HG03457 (cell line): ENCODE results near the gene ZC3H12A.
A peak's percentile ranks its signal among the peaks of the same experiment; 100 is the strongest.

Experiments
- ATAC-seq: cut with Tn5 transposase; IDR thresholded peaks from one replicate; pipeline ENCODE4 v1.9.1; 2021; ENCODE audit warnings: moderate number of reproducible peaks; ENCODE audit not compliant: unreplicated experiment

ZC3H12A gene

DNA sequence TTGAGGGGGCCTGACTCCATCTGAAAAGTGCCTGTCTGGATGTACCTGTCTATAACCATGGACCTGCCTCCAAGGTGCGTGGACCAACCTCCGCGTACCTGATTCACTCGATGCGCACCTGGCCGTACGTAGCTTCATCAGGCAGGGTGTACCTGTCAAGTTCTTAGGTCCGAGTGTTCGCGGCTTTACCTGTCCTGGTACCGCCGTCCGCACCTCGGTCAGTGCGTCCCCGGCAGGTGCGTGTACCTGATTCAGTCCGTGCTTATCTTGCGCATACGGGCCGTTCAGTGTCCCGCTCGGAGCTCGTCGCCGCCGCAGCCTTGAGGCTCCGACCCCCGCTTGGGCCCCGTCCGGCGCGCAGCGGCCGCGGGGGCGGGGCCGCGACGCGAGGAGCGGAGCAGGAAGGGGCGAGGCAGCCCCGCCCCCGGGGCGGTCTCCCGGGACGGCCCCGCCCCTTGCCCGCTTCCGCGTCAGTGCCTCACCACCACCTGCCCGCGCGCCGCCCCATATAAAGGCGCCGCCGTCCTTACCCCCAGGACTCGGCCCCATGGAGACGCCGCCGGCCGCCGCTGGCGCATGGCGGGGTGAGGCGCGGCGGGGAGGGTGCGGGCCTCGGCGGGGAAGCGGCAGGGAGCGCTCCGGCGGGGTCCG, at the start of gene ZC3H12A:
TSS of gene ZC3H12A (plus strand) at position 535 of the 651 bp plus-strand sequence. CDS start 917 bp downstream, outside the sequence.
- ATAC-seq = peak; percentile 41

DNA sequence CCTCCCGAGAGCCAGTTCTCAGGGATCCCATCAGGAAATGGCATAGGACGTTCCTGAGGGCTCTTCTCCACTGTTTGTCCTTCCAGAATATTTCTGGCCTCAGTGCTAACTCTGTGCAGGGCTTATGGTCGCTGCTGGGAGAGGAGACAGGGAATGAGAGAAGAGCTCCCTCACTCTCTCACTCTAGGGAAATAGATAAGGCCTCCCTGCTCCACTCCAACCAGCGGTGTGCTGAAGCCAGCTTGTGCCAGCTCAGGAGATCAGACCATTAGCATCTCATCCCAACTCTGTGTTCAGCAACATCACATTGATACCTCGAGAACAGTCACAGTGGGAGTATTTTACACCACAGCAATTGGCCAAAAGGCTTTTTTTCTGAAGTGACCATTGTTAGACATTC, 49.2 kb upstream of the ZC3H12A start:
- no peak for ATAC-seq

DNA sequence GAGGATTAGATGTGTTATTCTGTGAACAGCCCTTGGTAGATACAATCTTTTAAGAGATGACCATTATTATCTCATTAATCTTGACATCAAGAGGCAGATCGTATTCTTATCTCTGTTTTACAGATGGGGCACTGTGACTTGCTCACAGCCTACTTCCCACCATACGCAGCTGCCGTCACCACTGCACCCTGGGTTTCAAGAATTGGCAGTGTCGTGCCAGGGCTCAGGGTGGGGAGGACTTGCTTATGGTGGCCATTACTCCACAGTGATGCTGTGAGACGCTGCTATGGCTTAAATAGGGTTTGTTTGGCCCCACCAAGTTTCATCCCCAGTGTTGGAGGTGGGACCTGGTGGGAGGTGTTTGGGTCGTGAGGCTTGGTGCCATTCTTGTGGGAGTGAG, 45.4 kb upstream of the ZC3H12A start:
- no peak for ATAC-seq

DNA sequence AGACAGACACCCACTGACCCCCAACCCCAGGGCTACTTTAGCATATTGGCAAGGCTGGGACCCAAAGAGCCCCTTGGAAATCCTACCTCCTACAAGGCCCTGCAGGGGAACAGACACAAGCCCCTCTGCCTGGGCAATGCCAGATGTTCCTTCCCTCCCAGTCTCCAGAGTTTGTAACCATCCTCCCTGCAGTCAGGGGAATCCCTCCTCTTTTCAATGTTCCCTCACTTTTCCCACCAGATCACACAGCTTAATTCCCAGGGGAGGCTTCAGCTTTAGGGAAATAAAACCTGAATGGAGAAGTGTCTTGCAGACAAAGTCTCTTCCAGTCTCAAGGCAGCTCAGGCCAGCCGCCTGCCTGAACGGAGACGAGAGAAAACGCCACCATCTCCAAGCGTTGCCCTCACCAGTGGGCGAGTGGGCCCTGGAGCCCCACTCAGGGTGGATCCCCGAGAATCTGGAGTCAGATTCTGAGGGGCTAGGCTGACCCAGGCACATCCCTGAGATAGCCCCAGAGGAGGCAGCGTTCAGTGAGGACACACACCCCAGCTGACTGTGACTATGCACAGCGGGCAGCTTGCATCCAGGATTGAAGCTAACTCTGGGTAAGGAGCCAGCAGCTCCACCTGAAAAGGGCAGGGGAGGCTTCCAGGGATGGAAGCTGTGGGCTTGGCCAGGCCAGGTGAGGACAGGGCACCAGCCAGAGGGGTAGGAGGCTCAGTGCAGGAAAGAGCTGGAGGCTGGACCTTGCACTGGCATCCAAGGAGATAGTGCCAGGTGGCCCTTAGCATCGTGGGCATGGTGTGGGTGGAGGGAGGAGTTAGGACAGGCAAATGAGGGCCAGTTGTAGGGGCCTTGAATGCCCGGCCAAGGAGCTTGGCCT, 44.0 kb upstream of the ZC3H12A start:
- ATAC-seq = no peak

DNA sequence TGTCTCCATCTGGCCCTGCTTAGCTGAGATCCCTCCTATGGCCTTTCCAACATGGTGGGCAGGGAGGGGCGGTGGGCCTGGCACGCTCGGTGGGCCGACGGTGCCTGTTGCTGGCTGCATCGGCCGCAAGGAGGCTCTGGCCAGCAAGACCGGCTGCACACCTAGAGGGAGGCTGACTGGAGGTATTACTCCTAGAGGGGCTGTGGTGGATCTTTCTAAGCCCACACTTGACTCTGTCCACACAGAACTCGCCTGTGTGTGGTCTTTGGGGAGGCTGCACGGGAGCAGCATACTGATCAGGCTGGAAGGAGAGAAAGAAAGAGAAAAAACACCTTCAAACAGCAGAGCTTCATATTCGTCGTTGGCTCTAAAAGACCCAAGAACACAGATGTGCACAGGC, 41.7 kb upstream of the ZC3H12A start:
- no peak for ATAC-seq

DNA sequence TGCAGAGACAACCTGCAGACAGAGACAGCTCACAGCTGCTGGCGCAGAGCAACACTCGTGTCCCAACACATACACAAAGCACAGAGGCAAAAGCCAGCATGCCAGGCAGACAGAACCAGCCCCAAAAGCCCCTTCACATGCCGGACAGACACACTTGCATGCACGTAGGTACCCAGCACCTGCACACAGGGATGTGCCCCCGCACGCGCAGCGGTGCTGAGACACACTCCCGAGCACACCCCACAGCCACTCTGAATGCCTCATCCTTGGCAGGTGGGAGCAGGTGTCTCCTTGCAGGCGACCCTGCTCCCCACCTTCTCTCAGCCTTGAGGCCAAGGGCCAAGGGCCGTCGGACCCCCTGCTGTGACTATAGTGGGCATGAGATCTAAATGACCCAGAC, 41.2 kb upstream of the ZC3H12A start:
- ATAC-seq = no peak

DNA sequence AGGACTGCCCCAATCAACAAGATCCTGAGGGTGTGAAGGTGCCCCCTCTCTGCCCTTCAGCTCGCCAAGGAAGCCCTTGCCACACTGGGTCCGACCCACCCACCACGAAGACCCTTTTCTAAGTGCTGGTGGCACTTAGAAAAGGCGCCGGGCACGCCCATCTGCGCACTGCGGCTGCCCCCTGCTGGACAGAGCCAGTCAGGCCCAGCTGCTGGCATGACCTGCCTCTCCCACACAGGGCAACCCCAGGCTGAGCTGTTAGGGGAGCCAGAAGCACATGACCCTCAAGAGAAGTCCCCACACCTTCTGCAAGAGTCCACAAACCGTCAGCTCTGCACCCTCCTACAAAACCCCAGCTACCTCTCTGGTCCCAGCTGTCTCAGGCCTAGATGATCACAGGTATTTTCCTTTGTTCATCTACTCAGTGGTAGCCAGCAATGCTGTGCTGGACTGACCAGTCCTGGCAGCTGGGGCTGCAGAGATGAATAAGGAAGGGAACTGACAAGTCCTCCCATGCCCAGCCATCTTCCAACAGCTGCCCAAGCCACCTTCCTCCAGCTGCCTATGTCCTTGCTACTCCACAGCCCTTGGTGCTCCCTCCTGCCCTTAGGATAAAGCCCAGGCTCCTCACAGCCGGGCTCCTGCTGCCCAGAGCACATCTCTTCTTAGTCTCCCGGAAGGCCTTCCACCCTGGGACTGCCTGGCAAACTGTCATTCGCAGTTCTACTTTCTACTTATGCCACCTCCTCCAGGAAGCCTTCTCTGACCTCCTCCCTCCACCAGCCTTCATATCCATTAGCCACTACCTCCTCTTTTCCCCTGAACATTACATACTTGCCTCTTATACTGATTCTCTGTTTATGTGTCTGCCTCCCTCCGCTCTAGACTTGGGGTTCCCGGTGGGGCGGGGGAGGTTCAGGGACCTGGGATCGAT, 39.8 kb upstream of the ZC3H12A start:
- no peak for ATAC-seq

DNA sequence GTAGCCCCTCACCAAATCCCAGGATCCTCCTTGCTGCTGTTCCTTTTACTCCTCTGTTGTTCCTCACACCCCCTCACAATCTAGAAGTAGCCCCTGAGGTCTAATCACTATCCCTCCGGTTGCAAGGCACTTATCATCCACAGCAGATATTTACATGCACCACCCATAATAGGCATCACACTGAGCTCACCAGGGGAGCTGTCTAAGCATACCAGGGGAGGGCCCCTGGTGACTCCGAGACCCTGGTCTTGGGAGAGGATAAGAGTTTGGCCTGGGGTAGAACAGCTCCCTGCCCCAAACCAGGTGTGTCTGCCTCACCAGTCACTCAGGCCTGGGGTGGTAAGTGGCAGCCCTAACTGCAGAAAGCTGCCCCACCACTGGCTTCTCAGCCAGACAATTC, 37.3 kb upstream of the ZC3H12A start:
- no peak for ATAC-seq

DNA sequence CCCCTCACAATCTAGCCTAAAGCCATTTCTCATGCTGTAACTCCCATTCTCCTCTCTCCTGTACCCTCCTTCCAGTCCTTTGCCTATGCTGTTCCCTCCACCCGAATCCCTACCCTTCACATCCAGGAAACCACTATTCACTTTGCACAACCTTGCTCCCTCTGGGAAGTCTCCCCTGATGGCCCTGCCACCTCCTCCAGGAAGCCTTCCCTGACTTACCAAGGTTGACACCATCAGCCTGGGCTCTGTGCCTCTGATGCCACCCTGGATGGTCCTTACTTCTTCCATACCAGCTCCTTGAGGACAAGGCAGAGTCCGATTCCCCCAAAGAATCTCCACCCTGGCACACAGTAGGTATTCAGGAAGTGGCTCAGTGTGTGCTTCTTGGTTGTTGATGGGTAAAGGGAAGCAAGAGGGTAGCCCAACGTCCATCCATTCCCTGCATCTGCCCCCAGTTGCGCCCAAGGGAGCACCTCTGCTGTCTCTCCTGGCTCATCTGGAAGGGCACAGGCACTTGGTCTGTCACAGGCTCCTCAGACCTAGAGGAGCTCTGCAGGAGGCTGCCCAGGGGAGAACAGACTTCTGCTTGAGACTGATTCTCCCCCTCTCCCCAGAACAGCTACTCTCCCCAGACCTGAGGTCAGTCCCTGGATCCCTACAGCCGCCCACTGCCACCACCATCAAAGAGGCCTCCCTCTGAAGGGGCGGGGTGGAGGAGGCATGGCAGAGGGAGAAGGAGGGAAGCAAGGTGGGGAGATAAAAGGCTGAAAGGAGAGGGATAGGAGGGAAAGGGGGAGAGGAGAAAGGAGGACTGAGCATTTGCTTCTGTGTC, 36.1 kb upstream of the ZC3H12A start:
- no peak for ATAC-seq

DNA sequence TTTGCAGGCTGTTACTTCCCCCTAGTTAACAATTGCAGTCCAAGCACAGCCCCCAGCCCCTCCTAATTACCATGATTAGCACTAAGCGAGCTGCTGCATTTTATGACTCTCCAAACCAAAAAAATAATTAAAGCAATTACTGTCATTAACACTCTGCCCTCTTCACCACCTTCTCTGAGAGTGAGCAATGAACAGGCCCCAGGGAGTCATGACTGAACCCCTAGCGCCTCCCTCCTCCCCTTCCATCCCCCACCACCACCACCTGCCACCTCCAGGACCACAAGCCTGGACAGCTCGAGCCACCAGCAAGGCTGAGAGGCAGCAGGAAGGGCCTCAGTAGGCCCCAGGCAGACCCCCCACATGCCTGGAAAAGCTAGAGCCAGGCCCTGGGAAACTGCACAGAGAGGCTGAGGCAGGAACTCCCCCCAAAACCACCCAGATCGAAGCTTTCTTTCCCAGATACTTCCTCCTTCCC, 35.5 kb upstream of the ZC3H12A start:
- no peak for ATAC-seq

DNA sequence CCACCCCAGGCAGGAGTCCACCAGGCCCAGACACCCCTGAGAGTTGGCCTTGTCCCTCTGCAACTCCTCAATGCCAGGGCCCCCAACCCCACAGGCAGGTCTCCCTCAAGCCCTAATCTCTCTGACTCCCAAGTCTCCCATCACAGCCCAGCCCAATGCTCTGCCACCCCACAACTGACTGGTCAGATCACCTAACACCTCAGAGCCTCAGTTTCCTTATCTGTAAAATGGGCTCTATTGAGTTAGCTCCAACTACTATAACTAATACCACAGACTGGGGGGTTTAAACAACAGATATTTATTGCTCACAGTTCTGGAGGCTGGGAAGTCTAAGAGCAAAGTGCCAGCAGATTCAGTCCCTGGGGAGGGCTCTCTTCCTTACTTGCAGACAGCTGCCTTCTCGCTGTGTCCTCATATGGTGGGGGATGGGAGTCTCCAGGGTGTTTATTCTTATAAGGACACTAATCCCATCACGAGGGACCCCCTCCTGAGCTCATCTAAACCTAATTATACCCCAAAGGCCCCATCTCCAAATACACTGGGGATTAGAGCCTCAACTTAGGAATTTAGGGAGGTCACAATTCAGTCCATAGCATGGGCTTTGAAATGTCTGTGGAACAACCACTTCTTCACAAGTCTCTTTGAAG, 34.9 kb upstream of the ZC3H12A start:
- no peak for ATAC-seq

DNA sequence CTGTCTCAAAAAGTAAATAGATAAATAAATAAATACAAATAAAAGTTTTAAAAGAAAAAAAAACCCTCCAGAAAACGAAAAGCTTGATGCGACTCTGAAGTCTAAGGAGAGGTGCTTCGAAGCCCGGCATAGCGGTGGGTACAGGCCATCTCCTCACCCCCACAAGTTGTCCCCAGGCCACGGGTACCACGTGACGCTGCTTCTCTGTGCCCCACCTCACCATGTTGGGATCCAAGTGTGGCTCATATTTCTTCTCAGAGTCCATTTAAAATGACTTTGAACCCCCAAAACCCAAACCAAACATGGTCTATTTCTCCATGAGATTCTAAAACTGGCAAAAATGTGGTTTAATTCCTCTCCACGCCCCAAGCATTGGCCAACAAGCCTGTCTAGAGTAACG, 32.9 kb upstream of the ZC3H12A start:
- ATAC-seq = no peak

DNA sequence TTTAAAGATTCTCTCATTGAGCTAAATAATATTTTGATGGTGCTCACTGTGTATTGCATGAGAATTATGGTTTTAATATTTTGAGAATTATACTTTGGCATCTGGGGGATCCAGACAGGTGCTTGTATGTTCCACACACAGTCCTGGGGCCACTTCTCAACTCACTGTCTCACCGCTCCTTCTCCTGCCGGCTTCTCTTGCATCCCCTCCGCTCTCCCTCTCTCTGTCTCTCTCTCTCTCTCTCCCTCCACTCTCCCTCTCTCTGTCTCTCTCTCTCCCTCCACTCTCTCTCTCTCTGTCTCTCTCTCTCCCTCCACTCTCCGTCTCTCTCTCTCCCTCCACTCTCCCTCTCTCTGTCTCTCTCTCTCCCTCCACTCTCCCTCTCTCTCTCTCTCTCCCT, 32.2 kb upstream of the ZC3H12A start:
- ATAC-seq = no peak

DNA sequence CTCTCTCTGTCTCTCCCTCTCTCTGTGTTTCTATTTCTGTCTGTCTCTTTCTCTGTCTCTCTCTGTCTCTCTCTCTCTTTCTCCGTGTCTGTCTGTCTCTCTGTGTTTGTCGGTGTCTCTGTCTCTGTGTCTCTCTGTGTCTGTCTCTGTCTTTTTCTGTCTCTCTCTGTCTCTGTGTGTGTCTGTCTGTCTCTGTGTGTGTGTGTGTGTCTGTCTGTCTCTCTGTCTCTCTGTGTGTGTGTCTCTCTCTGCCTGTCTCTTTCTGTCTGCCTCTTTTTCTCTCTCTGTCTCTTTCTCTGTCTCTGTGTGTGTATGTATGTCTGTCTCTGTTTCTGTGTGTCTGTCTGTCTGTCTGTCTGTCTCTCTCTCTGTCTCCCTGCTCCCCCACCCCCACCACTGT, 31.7 kb upstream of the ZC3H12A start:
- ATAC-seq = no peak

DNA sequence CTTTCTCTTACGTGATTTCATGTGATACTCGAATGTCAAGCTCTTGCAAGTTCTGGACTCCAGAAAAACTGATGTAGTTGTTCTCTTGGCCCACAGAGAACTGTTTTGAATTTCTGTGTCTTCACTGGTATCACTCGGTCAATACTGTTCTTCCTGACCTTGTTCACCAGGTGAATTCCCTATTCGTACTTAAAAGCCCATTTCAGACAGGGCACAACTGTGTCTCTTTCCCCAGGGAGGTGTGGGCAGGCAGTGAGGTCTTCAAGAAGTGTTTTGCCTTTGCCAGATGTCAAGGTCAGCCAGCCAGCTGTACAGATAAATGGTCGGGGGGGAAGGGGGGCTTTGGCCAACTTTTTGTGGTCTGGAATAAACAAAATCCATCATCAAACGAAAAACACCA, 27.5 kb upstream of the ZC3H12A start:
- no peak for ATAC-seq

DNA sequence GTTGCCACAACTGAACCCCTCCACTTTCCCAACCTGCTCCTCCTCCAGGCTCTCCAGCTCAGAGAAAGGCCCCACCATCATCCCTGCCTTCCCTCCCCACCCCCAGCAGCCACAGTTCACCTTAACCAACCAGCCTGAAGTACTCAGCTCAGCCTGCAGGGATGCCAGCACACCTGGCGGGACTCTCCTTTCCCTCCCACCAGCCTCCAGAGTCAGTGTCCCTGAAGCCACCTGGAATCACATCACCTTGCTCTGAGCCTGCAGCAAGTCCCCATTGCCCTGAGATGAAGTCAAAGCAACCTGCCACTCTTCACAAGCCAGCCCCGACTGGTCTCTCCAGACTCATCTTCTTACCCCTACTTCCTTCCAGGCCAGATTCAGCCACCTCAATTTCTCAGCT, 26.2 kb upstream of the ZC3H12A start:
- no peak for ATAC-seq

DNA sequence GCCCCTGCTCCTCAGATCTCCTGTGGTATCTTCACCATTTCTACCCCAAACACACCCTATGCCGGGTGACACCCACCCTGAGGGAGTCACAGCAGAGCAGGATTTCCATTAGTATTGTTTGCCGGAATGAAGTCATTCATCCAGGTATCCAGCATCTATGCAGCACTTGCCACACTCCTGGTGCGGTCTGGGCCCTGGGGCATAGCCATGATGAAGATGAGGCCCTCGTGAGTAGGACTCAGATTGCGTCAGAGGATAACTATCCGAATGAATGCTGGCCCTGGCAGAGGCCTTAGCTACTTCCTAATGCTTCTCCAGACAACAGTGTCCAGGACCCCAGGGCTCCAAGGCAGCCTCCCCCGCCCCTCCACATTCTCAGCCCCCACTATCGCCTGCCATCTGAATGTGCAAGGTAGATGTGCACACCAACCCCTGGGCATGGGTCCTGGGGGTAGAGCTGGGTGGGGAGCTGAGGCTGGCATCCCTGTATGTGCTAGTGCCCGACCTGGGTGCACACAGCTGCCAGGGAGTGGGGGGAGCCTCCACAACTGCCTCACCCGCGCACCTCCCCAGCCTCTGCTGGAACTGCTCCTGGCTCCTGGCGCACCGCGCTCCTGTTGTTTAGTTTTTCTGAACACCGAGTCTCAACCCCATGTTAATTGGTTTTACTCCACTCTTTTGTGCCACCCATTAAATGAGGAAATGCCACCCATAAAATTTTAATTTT, 25.5 kb upstream of the ZC3H12A start:
- ATAC-seq = no peak

DNA sequence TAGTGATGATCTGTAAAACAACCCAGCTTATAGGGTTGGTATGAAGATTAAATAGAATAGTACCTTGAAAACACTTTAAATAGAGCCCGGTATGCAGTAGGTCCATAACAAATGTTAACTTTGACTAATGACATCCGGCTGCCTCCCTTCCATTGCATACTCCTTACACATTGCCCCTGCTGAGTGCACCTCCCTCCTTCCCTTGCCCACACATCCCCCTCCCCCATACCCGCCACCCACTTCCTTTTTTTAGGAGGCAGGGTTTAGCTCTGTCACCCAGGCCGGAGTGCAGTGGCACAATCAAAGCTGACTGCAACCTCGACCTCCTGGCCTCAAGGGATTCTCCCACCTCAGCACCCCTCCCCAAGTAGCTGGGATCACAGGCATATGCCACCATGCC, 24.4 kb upstream of the ZC3H12A start:
- ATAC-seq = no peak

DNA sequence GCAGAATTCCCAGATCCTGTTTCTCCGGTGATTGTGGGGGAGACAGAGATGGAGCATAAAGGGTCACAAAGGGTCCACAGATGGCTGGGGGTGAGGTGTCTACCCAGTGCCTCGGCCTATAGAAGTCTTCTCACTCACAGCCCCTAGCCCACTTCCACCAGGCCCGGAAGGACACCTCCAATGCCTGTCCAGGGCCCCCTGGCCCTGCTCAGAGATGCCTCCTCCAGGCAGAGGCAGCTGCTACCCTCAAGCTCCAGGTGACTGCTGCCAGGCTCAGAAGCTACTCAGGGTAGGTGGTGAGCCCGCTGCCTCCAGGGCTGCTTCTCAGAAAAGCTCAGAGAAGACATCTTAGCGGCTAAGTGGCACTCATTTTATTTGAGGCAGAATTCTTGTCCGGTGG, 22.0 kb upstream of the ZC3H12A start:
- no peak for ATAC-seq
